H1 (cell line): ENCODE data around the gene ERCC6L. TPM values are rescaled to one million over a fixed set of nuclear protein-coding genes. Genes with fewer than 3 reads are reported as not detected.

Experiments used
- CTCF ChIA-PET: fragments of 300-600 bp; sonication (Branson Sonifier 250); formaldehyde crosslinking; loops from one replicate; lab custom pipeline; 2021; ENCODE audit not compliant: partially characterized antibody; lab: Charles Lee
- POLR2A ChIA-PET: fragments of 300-600 bp; sonication (Branson Sonifier 250); formaldehyde crosslinking; loops from one replicate; lab custom pipeline; 2021; ENCODE audit warnings: inconsistent platforms; ENCODE audit not compliant: partially characterized antibody; lab: Charles Lee
- DNase-seq, 2 experiments: peaks; one replicate each; pipeline versions ENCODE4 v3.0.0 to v3.0.0-alpha.2; 2010 to 2022; ENCODE audit warnings: low spot score in 2 of 2, low read depth in 1 of 2, mixed read lengths in 1 of 2
- FAIRE-seq: peaks from 2 replicates; lab custom pipeline; 2011; peaks lifted over from hg19 to GRCh38; lab: Jason Lieb, UNC
- H2AFZ ChIP-seq: 2 replicates; pipeline ENCODE4 v1.8.1; 2012; ENCODE audit warnings: low read length, inconsistent platforms
- H2AK5ac ChIP-seq: 2 replicates; pipeline ENCODE4 v1.6.1; 2013; ENCODE audit warnings: low read depth, low read length
- H2BK120ac ChIP-seq: replicated peaks from 2 replicates; pipeline ENCODE3; 2013; ENCODE audit warnings: low read depth, low read length, inconsistent platforms
- H2BK12ac ChIP-seq: 2 replicates; pipeline ENCODE4 v1.6.1; 2013; ENCODE audit warnings: low read depth, low read length
- H2BK15ac ChIP-seq: 2 replicates; pipeline ENCODE4 v1.6.1; 2013; ENCODE audit warnings: low read length
- H2BK20ac ChIP-seq: 2 replicates; pipeline ENCODE4 v1.6.1; 2013; ENCODE audit warnings: low read length
- H2BK5ac ChIP-seq: 2 replicates; pipeline ENCODE4 v1.6.1; 2013; ENCODE audit warnings: low read depth, low read length
- H3K14ac ChIP-seq: 2 replicates; pipeline ENCODE4 v1.6.1; 2013; ENCODE audit warnings: inconsistent platforms; ENCODE audit not compliant: insufficient read length
- H3K18ac ChIP-seq: 2 replicates; pipeline ENCODE4 v1.6.1; 2013; ENCODE audit warnings: low read length; ENCODE audit errors: extremely low read depth
- H3K23ac ChIP-seq: 2 replicates; pipeline ENCODE4 v1.6.1; 2013; ENCODE audit warnings: inconsistent platforms; ENCODE audit not compliant: insufficient read length
- H3K23me2 ChIP-seq: 2 replicates; pipeline ENCODE4 v1.6.1; 2013; ENCODE audit warnings: low read depth, low read length
- H3K27ac ChIP-seq: 2 replicates; pipeline ENCODE4 v1.6.1; 2011; ENCODE audit warnings: low read depth, low read length, inconsistent platforms
- H3K27me3 ChIP-seq, 4 experiments: replicated peaks in 1 of 4; 1 replicate in 1 of 4; 2 replicates in 3 of 4; pipeline versions ENCODE4 v1.6.1 to v1.8.1; 2011 to 2013; ENCODE audit warnings: low read length in 3 of 4, mild to moderate bottlenecking in 3 of 4, inconsistent platforms in 2 of 4, mixed read lengths in 2 of 4, moderate library complexity in 1 of 4; ENCODE audit not compliant: control insufficient read depth in 3 of 4, insufficient read depth in 3 of 4; ENCODE audit errors: extremely low read depth in 1 of 4
- H3K36me3 ChIP-seq, 4 experiments: 2 replicates each; pipeline versions ENCODE4 v1.6.1 to v1.8.1; 2011 to 2013; ENCODE audit warnings: mild to moderate bottlenecking in 4 of 4, low read length in 3 of 4, moderate library complexity in 2 of 4, control low read depth in 1 of 4, inconsistent platforms in 1 of 4; ENCODE audit not compliant: insufficient read depth in 4 of 4, control insufficient read depth in 2 of 4
- H3K4ac ChIP-seq: replicated peaks from 2 replicates; pipeline ENCODE3; 2013; ENCODE audit warnings: low read length, low read depth, mixed read lengths, inconsistent platforms; ENCODE audit not compliant: insufficient read length
- H3K4me1 ChIP-seq, 4 experiments: replicated peaks in 1 of 4; 1 replicate in 1 of 4; 2 replicates in 3 of 4; pipeline versions ENCODE4 v1.6.1 to v1.8.1; 2011 to 2013; ENCODE audit warnings: low read length in 3 of 4, inconsistent platforms in 2 of 4, mixed read lengths in 1 of 4; ENCODE audit not compliant: insufficient read depth in 4 of 4, control insufficient read depth in 3 of 4
- H3K4me2 ChIP-seq, 2 experiments: 2 replicates each; pipeline versions ENCODE4 v1.6.1 to v1.8.1; 2011 to 2013; ENCODE audit warnings: low read depth in 2 of 2, low read length in 2 of 2, control low read depth in 1 of 2, inconsistent platforms in 1 of 2, mild to moderate bottlenecking in 1 of 2; ENCODE audit not compliant: insufficient read depth in 1 of 2
- H3K4me3 ChIP-seq, 4 experiments: fragments of 200-600, 300-600 bp in 1 of 4; sonication (generic), shearing (Covaris generic), sonication (Bioruptor Twin) in 1 of 4; 2 replicates each; pipeline versions ENCODE4 v1.5.1 to v1.8.1; 2011 to 2016; ENCODE audit warnings: low read length in 4 of 4, low read depth in 3 of 4, control low read depth in 2 of 4, inconsistent platforms in 2 of 4, mild to moderate bottlenecking in 2 of 4, mixed read lengths in 1 of 4, moderate library complexity in 1 of 4; ENCODE audit not compliant: insufficient read depth in 2 of 4; ENCODE audit errors: extremely low read depth in 1 of 4
- H3K56ac ChIP-seq: replicated peaks from 2 replicates; pipeline ENCODE3; 2013; ENCODE audit warnings: low read depth, mild to moderate bottlenecking, mixed read lengths, low read length, inconsistent platforms; ENCODE audit not compliant: insufficient read length
- H3K79me1 ChIP-seq: 2 replicates; pipeline ENCODE4 v1.6.1; 2013; ENCODE audit warnings: low read depth, low read length, control low read depth
- H3K79me2 ChIP-seq, 2 experiments: 2 replicates each; pipeline versions ENCODE4 v1.6.1 to v1.8.1; 2012 to 2013; ENCODE audit warnings: low read length in 2 of 2, mild to moderate bottlenecking in 2 of 2, inconsistent platforms in 1 of 2; ENCODE audit not compliant: insufficient read depth in 2 of 2, control insufficient read depth in 1 of 2
- H3K9ac ChIP-seq, 4 experiments: replicated peaks in 1 of 4; 1 replicate in 1 of 4; 2 replicates in 3 of 4; pipeline versions ENCODE4 v1.6.1 to v1.8.1; 2011 to 2013; ENCODE audit warnings: low read depth in 3 of 4, low read length in 3 of 4, control low read depth in 2 of 4, mild to moderate bottlenecking in 2 of 4, moderate library complexity in 2 of 4, inconsistent platforms in 1 of 4; ENCODE audit errors: extremely low read depth in 1 of 4
- H3K9me3 ChIP-seq, 2 experiments: 2 replicates each; pipeline versions ENCODE4 v1.6.1 to v1.8.1; 2012 to 2013; ENCODE audit warnings: mild to moderate bottlenecking in 2 of 2, moderate library complexity in 2 of 2, control low read depth in 1 of 2, inconsistent platforms in 1 of 2, low read depth in 1 of 2, low read length in 1 of 2, mixed read lengths in 1 of 2; ENCODE audit not compliant: insufficient read depth in 2 of 2
- H4K20me1 ChIP-seq, 2 experiments: replicated peaks in 1 of 2; 2 replicates each; pipeline versions ENCODE3 to v1.8.1; 2011 to 2013; ENCODE audit warnings: inconsistent platforms in 2 of 2, low read length in 2 of 2, mild to moderate bottlenecking in 1 of 2; ENCODE audit not compliant: insufficient read depth in 2 of 2, control insufficient read depth in 1 of 2
- H4K5ac ChIP-seq: 2 replicates; pipeline ENCODE4 v1.6.1; 2013; ENCODE audit warnings: low read length, low read depth, mixed read lengths, inconsistent platforms; ENCODE audit not compliant: insufficient read length
- H4K8ac ChIP-seq: 2 replicates; pipeline ENCODE4 v1.8.0; 2013; ENCODE audit warnings: mild to moderate bottlenecking, moderate library complexity, low read length, inconsistent platforms; ENCODE audit not compliant: insufficient read depth; ENCODE audit errors: extremely low read depth
- H4K91ac ChIP-seq: replicated peaks from 2 replicates; pipeline ENCODE3; 2013; ENCODE audit warnings: low read length, mixed read lengths, inconsistent platforms; ENCODE audit not compliant: insufficient read length
- CREB1 ChIP-seq: IDR thresholded peaks from 2 replicates; pipeline ENCODE4 v1.6.1; 2012; ENCODE audit warnings: inconsistent platforms
- EGR1 ChIP-seq: IDR thresholded peaks from 2 replicates; pipeline ENCODE4 v1.6.1; 2011; ENCODE audit warnings: low read depth, low read length, borderline replicate concordance
- GTF2F1 ChIP-seq: IDR thresholded peaks from 2 replicates; pipeline ENCODE4 v1.6.1; 2012; ENCODE audit warnings: low read depth, low read length, improper control_type of control experiment, borderline replicate concordance
- NRF1 ChIP-seq: IDR thresholded peaks from 2 replicates; pipeline ENCODE4 v1.6.1; 2011; ENCODE audit warnings: mild to moderate bottlenecking, low read depth, low read length, improper control_type of control experiment
- SIX5 ChIP-seq: IDR thresholded peaks from 2 replicates; pipeline ENCODE4 v1.6.1; 2011; ENCODE audit warnings: mild to moderate bottlenecking, low read depth, low read length
- USF2 ChIP-seq: IDR thresholded peaks from 2 replicates; pipeline ENCODE4 v1.6.1; 2011; ENCODE audit warnings: low read length, improper control_type of control experiment
- WGBS, 2 experiments: shearing (Covaris generic) in 1 of 2; methylation state at CpG; one replicate each; pipeline versions ENCODE4 v1.1.6 to v1.1.7; 2013 to 2015; ENCODE audit warnings: low lambda C conversion rate in 2 of 2, mixed read lengths in 2 of 2, inconsistent platforms in 1 of 2, low coverage in 1 of 2, missing lambda C conversion rate in 1 of 2; ENCODE audit not compliant: insufficient replicate concordance in 2 of 2, insufficient coverage in 1 of 2, insufficient read length in 1 of 2; ENCODE audit errors: extremely low coverage in 1 of 2, missing lambda C conversion rate in 1 of 2; 5-methylcytosine and 5-hydroxymethylcytosine counted together
- polyA plus RNA-seq, 7 experiments: library from polyadenylated mRNA; depleted of rRNA in 3 of 7; stranded (reverse) in 5 of 7; unstranded in 2 of 7; fragments of >200 nt in 5 of 7; fragments of 200-250 nt in 2 of 7; gene quantifications; 1 replicate in 5 of 7; 2 replicates in 1 of 7; 4 replicates in 1 of 7; pipeline versions ENCODE4 v1.2.1 to v1.2.3, GENCODE V29; 2011 to 2013; ENCODE audit warnings: missing spikeins in 2 of 7, mixed read lengths in 2 of 7
- total RNA-seq: library from RNA; stranded (reverse); fragmentation: NEBNext Ultra II Directional; extraction: Animal tissue kit (Norgen Biotek cat#: 25700); gene quantifications from 2 replicates; pipeline ENCODE4 v1.2.1, GENCODE V29; 2021
- TF ChIP-seq, protein P1 (sequence below): IDR thresholded peaks from 2 replicates; pipeline ENCODE4 v1.6.1; 2012; ENCODE audit warnings: inconsistent platforms

Gene ERCC6L
- total and polyA plus RNA-seq, 2 of the 8 experiments (the other 6 are each of a cell fraction or from before 2014, with no cell fraction given): 4.0 to 23.9 TPM

DNA sequence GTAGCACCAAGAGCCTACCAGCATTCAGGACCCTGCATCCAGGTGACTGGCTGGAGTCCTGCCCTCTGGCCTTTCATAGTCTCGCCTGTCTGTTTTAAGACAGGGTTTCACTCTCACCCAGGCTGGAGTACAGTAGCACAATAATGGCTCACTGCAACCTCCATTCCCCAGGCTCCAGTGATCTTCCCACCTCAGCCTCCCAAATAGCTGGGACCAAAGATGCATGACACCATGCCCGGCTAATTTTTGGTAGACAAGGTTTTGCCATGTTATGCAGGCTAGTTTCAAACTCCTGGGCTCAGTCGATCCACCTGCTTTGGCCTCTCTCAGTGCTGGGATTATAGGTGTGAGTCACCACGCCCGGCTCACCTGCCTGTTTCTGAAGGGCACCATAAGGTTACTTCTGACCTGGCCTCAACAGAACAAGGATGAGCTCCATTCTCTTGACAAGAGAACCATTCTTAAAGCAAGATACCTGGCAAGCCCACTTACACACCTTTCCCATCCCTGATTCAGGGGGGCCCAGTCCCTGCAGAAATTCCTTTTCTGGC, 31.6 kb upstream of the ERCC6L start:
- peaks cover 34 to 78% (median 62%) of the 10 kb centered on the region in 4 experiments for H3K36me3 ChIP-seq
- H2AK5ac ChIP-seq: no peak overlapping the region

More for the DNA sequence above, 31.6 kb upstream of the ERCC6L start:
- no peaks in the 10 kb centered on the region for H3K23me2 ChIP-seq
- no peak overlapping the region for H3K27ac ChIP-seq
- ChIA-PET POLR2A (interaction anchor here (1.1 to 3.1 kb wide), 8 partner anchors 9 to 275 kb away, joined by 3 to 12 read pairs (median 6); partner anchors contain the start of gene ERCC6L), CTCF (interaction anchor here (1.3 kb wide), 1 partner anchor 22 kb away, joined by 4 read pairs; no protein-coding TSS in a partner anchor)
- H2AFZ ChIP-seq: no peak overlapping the region
- no peak overlapping the region for H2BK20ac ChIP-seq
- H3K56ac ChIP-seq: no peak overlapping the region
- no peak overlapping the region for H4K5ac ChIP-seq
- H3K4ac ChIP-seq: no peak overlapping the region
- H3K27me3 ChIP-seq: no peaks in the 10 kb centered on the region
- no peak overlapping the region for H2BK12ac ChIP-seq
- H3K79me1 ChIP-seq: no peaks in the 10 kb centered on the region
- no peak overlapping the region for H3K4me2 ChIP-seq
- H3K4me1 ChIP-seq: peaks cover 0 to 1% (median 0%) of the 10 kb centered on the region in 4 experiments; a peak in 2 of 7 replicates
- no peak overlapping the region for H2BK5ac ChIP-seq
- no peak overlapping the region for H4K8ac ChIP-seq
- H2BK15ac ChIP-seq: no peak overlapping the region
- H3K4me3 ChIP-seq: no peak overlapping the region
- TF ChIP-seq EGR1 (no peak), SIX5 (no peak), NRF1 (no peak), GTF2F1 (no peak), CREB1 (no peak), USF2 (no peak)
- TF ChIP-seq, protein P1, sequence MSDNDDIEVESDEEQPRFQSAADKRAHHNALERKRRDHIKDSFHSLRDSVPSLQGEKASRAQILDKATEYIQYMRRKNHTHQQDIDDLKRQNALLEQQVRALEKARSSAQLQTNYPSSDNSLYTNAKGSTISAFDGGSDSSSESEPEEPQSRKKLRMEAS: no peak
- no peak overlapping the region for H4K91ac ChIP-seq
- H3K79me2 ChIP-seq: peaks cover 0 to 12% of the 10 kb centered on the region in 2 experiments; a peak in 2 of 4 replicates
- no peak overlapping the region for H3K9ac ChIP-seq
- WGBS, 2 experiments: 95% methylated on average over 3 of the region's 5 CpGs; no CpG with 5 or more reads in 1 of the 2 experiments
- no peaks in the 10 kb centered on the region for H3K9me3 ChIP-seq
- H3K18ac ChIP-seq: no peak overlapping the region
- FAIRE-seq: no peak
- no peak for DNase-seq
- H2BK120ac ChIP-seq: no peak overlapping the region
- H3K23ac ChIP-seq: no peak overlapping the region
- H3K14ac ChIP-seq: no peak overlapping the region
- H4K20me1 ChIP-seq: peaks cover 0 to 17% of the 10 kb centered on the region in 2 experiments
